ENCODE measurements around the gene CYTIP.

GRCh38 chr2:157418239-157418641 lies 25.6 kb downstream of the CYTIP start:
- TF ChIP-seq CTCF (IDR thresholded peaks at IDR 0.05) (no peak), POLR2A (IDR thresholded peaks at IDR 0.05) (no peak)

Measured in adrenal gland (tissue), 5 donors.